Stromal cell of bone marrow (primary cell): ENCODE measurements around the gene LRIT3.
A peak's percentile ranks its signal among the peaks of the same experiment; 100 is the strongest.
"Not testable (repeated sequence)": the region's sequence is repeated elsewhere in the genome, so short reads cannot be mapped to it uniquely, and the experiment has no call there.

Experiments
- DNase-seq: peaks from one replicate; pipeline ENCODE4 v3.0.0-alpha.2; 2012; ENCODE audit warnings: low read depth

LRIT3 gene

DNA sequence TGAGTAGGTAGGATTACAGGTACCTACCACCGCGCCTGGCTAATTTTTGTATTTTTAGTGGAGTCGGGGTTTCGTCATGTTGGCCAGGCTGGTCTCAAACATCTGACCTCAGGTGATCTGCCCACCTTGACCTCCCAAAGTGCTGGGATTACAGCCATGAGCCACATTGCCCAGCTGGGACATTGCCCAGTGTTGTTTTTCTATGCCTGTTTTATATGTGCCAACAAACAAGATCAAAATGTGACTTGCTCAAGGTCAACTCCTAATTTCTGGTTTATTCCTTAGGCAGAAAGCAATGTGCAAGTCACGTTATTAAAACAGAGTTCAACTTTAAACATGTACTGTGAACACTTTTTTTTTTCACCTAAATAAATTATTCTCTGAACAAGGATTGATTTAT lies 2.7 kb downstream of the LRIT3 start:
- no peak for DNase-seq

GRCh38 chr4:109859426-109860300 lies 11.8 kb downstream of the LRIT3 start:
- DNase-seq, result not testable (repeated sequence)

GRCh38 chr4:109861271-109861670 lies 13.4 kb downstream of the LRIT3 start:
- no peak for DNase-seq

DNA sequence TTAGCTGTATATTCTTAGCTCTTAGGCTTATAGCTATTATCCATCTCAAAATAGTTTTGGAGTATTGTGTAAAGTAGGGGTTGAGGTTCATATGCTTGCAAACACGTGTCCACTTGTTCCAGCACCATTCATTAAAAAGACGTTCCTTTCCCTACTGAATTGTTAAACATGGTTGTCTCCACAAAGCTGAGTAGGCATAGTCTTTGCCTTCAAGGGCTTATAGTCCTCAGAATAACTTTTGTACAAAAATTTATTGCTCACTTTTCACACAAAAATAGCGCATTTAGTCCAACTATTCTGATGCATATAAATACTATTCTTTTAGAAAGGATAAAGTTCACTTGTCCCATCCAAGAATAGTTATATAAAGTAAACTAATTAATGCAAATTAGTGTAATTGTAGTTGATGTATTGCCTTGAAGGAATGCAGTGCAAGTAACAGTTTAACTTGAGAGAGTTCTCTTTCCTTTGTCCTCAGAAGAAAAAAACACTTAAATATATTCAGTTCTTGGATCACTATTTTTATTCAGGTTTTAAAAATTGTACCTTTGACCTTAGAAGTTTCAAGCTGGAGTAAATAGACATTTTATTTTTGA lies 14.1 kb downstream of the LRIT3 start:
- no peak for DNase-seq

- no peak for DNase-seq
Observed at GRCh38 chr4:109864134-109864533, 16.2 kb downstream of the LRIT3 start.

DNA sequence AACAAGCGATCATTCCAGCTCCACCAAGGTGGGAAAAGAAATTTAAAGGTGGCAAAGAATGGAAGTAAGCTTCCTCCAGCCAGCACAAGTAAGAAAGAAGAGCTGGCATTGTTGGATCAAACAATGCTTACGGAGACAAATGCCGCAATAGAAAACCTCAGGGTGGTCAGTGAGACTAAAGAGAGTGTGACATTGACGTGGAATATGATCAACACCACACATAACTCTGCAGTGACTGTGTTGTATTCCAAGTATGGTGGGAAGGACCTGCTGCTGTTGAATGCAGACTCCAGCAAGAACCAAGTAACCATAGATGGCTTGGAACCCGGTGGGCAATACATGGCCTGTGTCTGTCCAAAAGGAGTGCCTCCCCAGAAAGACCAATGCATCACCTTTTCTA lies 22.2 kb downstream of the LRIT3 start:
- no peak for DNase-seq

DNA sequence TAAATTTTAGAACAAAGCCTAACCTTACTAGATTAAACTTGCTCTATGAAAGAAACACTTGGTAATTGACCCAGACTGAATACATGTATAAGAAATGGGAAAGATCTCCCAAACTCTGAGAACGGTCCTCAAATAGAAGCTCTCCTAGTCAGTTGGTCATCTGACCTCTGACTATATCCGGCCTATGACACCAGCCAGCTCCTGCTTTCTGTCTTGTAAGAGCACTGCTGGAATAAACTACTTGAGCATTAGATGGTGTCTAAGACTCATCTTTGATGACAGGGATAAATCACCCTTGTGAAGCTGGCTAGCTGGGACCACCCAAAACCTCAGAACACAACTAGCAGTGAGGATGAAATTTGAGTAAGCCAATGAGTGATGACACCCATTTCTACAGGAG lies 24.2 kb downstream of the LRIT3 start:
- no peak for DNase-seq

DNA sequence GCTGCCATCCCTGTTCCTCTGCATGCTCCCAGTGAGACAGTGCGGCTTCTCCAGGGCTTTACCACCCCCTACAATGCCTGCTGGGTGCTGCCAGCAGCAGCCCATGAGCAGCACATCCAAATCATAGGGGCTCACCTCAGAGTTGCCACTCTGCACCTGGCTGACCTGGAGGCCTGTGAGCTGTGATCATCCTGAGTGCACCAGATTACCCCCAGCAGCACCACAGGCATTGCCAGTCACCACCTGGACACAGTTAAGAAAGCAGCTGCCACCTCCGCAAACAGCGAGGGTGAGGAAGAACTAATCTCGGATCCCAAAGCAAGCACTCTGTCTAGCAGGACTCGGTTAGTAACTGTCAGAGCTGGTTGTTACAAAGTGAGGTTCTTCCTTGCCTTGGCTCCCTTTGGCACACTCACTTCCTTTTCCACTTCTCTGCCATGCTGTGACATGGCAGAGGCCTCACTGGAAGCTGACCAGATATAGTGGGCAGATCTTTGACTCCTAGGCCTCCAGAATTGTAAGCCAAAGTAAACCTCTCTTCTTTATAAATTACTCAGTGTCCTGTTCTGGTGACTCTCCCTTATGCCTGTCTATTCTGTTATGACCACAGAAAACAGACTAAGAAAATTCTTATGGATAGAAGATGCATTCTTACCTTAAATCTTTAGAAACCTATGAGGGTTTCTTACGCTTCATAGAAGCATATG lies 25.2 kb downstream of the LRIT3 start:
- no peak for DNase-seq

DNA sequence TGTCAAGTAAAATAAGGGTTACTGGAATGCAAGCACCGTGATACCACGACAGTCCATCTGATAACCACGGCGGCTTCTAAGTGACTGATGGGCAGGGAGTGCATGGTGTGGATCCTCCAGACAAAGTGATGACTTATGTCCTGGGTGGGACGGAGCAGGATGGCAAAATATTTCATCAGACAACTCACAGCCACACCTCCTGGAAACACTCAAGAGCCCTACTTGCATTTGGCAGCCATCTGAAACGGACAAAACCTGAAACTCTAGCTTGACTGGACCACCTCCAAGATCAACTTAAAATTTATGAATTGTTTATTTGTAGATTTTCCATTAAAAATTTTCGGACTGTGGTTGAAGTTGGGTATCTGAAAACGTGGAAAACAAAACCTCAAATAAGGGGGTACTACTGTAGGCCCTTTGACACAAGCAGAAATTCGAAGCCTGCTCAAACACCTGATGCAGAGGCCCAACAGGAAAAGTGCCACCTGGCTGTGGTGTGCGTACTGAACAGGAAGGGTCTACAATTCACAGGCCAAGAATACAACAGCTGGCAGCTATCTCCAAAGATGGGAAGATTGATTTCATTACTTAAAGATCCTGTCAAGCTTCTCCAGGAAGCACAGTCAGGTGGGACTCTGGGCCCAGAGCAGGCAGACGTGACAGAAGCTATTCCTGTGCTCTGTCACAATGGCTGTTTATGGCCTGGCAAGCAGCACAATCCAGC lies 26.0 kb downstream of the LRIT3 start:
- peak; percentile 31 for DNase-seq

DNA sequence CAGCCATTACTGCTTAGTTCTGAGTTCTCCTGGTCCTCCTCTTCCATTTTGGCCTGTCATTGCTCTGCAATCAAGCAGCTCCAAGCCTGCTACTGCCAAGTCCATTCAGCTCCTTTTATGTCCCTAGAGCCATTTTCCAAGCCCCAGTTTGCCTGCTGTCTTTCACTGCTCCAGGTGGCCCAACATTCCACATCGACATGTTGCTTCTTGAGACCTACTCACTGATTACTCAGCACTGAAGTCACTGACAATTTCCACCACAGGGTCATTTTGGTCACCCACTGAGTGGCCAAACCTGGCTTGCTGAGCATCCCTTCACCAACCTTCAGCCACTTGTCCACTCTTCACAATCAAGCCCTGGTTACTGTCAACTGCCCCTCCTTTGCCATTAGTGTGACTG lies 27.2 kb downstream of the LRIT3 start:
- DNase-seq, result no peak

DNA sequence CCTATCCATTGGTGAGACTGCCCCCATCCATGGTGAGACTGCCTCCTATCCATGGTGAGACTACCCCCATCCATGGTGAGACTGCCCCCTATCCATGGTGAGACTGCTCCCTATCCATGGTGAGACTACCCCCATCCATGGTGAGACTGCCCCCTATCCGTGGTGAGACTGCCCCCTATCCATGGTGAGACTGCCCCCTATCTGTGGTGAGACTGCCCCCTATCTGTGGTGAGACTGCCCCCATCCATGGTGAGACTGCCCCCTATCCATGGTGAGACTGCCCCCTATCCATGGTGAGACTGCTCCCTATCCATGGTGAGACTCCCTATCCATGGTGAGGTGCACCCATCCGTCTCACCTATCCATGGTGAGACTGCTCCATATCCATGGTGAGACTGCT lies 27.6 kb downstream of the LRIT3 start:
- DNase-seq, result not testable (repeated sequence)

GRCh38 chr4:109876634-109877265 lies 28.8 kb downstream of the LRIT3 start:
- DNase-seq, result no peak

DNA sequence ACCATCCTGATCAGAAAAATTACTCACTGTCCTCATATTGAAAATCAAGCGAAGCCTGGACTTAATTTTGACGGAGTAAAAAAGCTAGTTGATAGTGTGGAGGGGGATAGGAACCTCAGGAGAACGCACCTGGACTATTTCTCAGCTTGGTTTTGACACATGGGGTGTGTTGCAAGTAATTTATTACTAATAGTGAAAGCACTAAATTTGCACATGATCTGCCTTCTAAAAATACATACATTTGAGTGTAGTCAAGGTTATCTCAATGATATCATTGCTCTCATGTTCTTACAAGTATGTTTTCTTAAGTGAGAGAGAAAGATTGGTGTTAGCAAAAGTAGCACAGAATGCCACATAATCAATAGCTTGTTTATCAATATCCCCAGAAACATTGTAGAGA lies 29.5 kb downstream of the LRIT3 start:
- no peak for DNase-seq

DNA sequence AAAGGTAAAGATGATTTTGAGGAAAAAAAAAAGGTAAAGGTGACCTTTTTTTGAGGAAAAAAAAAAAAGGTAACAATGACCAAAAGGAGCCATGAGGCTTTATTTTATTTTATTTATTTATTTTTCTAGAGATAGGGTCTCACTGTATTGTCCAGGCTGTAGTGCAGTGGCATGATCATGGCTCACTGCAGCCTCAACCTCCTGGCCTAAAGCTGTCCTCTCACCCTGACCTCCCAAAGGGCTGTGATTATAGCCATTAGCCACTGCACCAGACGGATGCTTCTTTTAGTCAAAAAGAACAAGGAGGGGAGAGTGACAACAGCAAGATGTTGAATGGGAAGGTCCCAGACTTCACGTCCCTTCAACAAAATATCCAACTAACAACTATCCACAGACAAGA lies 30.4 kb downstream of the LRIT3 start:
- DNase-seq, result no peak

GRCh38 chr4:109879081-109879480 lies 31.2 kb downstream of the LRIT3 start:
- DNase-seq, result no peak

- DNase-seq, result no peak
Observed at GRCh38 chr4:109879636-109880314, 31.9 kb downstream of the LRIT3 start.

- no peak for DNase-seq
Observed at GRCh38 chr4:109886303-109886702, 38.4 kb downstream of the LRIT3 start.

- DNase-seq, result no peak
Observed at GRCh38 chr4:109887071-109887470, 39.2 kb downstream of the LRIT3 start.

DNA sequence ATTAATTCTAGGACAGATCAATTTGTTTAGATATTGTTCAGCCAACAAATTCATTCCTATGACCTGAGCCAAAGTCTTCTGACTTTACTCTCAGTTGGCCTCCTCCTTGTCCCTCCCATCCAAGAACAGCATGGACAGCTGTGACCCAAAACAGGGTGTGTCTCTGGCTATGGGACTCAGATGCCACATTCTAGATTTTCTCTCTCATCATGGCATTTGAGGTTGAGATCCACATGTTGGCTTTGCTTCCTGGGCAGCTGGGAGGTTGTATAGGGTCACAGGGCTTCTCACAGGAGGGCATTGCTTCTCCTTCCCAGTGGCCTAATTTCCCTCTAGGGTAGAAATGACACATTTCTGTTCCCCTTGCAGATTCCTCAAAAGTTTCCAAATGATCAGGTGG lies 42.2 kb downstream of the LRIT3 start:
- no peak for DNase-seq

DNA sequence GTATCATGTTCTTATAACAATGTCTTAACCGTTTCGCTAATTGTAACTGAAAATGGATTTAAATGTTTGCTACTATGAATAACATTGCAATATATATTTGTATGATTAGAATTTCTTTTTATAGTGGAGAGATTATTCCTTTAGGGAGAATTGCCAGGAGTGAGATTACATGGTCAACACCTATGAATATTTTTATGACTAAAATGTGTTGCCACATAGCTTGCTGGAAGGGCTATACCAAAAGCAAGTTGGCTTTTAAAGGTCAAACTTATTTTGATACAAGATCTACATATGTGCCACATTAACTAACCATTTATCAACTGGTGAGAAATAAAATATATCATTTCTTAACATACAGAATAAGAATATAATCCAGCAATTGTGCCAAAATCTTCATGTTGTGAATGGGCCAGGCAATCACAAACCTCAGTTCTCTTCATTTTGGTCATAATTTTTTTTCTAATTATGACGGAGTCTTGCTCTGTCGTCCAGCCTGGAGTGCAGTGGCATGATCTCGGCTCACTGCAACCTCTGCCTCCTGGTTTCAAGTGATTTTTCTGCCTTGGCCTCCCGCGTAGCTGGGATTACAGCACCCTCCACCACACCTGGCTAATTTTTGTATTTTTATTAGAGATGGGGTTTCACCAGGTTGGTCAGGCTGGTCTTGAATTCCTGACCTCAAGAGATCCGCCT lies 54.8 kb downstream of the LRIT3 start:
- no peak for DNase-seq

- DNase-seq, result no peak
Observed at GRCh38 chr4:109908731-109909130, 60.8 kb downstream of the LRIT3 start.
